B cell (primary cell): ENCODE measurements around the gene FAM20C. TPM values are rescaled to one million over a fixed set of nuclear protein-coding genes. Genes with fewer than 3 reads are reported as not detected.
"Not testable (repeated sequence)": the region's sequence is repeated elsewhere in the genome, so short reads cannot be mapped to it uniquely, and the experiment has no call there.

Experiments
- ATAC-seq: fragments of 200-7000 bp; cut with Tn5 transposase; one replicate; pipeline ENCODE4 v1.10.0; 2021; ENCODE audit warnings: low read depth, mild to moderate bottlenecking, moderate number of reproducible peaks, moderate library complexity
- CTCF ChIA-PET: fragments of 350-600 bp; sonication (Branson Sonifier 250); formaldehyde crosslinking; loops from one replicate; lab custom pipeline; 2021; ENCODE audit warnings: antibody characterized with exemption, inconsistent platforms; lab: Charles Lee
- POLR2A ChIA-PET: fragments of 350-600 bp; sonication (Branson Sonifier 250); formaldehyde crosslinking; loops from one replicate; lab custom pipeline; 2021; ENCODE audit warnings: antibody characterized with exemption; lab: Charles Lee
- DNase-seq: peaks from one replicate; pipeline ENCODE4 v3.0.0; 2013
- H2AFZ ChIP-seq: 2 replicates; pipeline ENCODE4 v1.6.1; 2012; ENCODE audit warnings: mild to moderate bottlenecking, low read depth, low read length; ENCODE audit not compliant: insufficient read depth, poor library complexity, severe bottlenecking
- H3K27ac ChIP-seq, 2 donors: 1 replicate in 1 of 2; 2 replicates in 1 of 2; pipeline ENCODE4 v1.5.1; 2012 to 2013; ENCODE audit warnings: low read length in 2 of 2, mild to moderate bottlenecking in 2 of 2, moderate library complexity in 1 of 2
- H3K27me3 ChIP-seq, 4 experiments: fragments of 200-600 bp in 1 of 4; sonication (generic) in 1 of 4; replicated peaks in 1 of 4; 1 replicate in 2 of 4; 2 replicates in 2 of 4; pipeline versions ENCODE4 v1.6.1 to v1.7.0; 2013 to 2016; ENCODE audit warnings: low read length in 3 of 4, mild to moderate bottlenecking in 2 of 4, mixed read lengths in 1 of 4, moderate library complexity in 1 of 4; ENCODE audit not compliant: insufficient read depth in 4 of 4, control insufficient read depth in 3 of 4; ENCODE audit errors: control extremely low read depth in 1 of 4
- H3K36me3 ChIP-seq, 2 experiments: replicated peaks in 1 of 2; 1 replicate in 1 of 2; 2 replicates in 1 of 2; pipeline versions ENCODE4 v1.6.1 to v1.7.1; 2013; ENCODE audit warnings: low read length in 1 of 2; ENCODE audit not compliant: insufficient read depth in 2 of 2, control insufficient read depth in 1 of 2; ENCODE audit errors: control extremely low read depth in 1 of 2, extremely low read depth in 1 of 2
- H3K4me1 ChIP-seq, 2 donors: fragments of 200-600 bp in 1 of 2; sonication (generic) in 1 of 2; 1 replicate in 1 of 2; 2 replicates in 1 of 2; pipeline versions ENCODE4 v1.5.1 to v1.6.1; 2013 to 2017; ENCODE audit warnings: low read length in 2 of 2; ENCODE audit not compliant: control insufficient read depth in 2 of 2, insufficient read depth in 2 of 2
- H3K4me2 ChIP-seq: replicated peaks from 2 replicates; pipeline ENCODE3; 2012; ENCODE audit warnings: mild to moderate bottlenecking, low read depth, low read length; ENCODE audit not compliant: poor library complexity, severe bottlenecking
- H3K4me3 ChIP-seq, 5 experiments: fragments of 200-600 bp in 1 of 5; sonication (generic) in 1 of 5; 1 replicate in 3 of 5; 2 replicates in 2 of 5; pipeline versions ENCODE4 v1.5.1 to v1.7.0; 2011 to 2016; ENCODE audit warnings: low read length in 4 of 5, mild to moderate bottlenecking in 4 of 5, low read depth in 2 of 5, control low read depth in 1 of 5, moderate library complexity in 1 of 5; ENCODE audit not compliant: insufficient read depth in 1 of 5; ENCODE audit errors: control extremely low read depth in 1 of 5, extremely low read depth in 1 of 5
- H3K79me2 ChIP-seq: fragments of 200-600 bp; sonication (generic); one replicate; pipeline ENCODE4 v1.6.0; 2016; ENCODE audit warnings: low read length; ENCODE audit not compliant: control insufficient read depth, insufficient read depth
- H3K9ac ChIP-seq: fragments of 200-600 bp; sonication (generic); 2 replicates; pipeline ENCODE4 v1.6.1; 2017; ENCODE audit warnings: mild to moderate bottlenecking, low read length, moderate library complexity
- H3K9me3 ChIP-seq, 3 donors: one replicate each; pipeline versions ENCODE4 v1.6.1 to v1.7.1; 2013; ENCODE audit warnings: low read length in 2 of 3; ENCODE audit not compliant: control insufficient read depth in 2 of 3, insufficient read depth in 1 of 3; ENCODE audit errors: control extremely low read depth in 1 of 3
- H4K20me1 ChIP-seq: 2 replicates; pipeline ENCODE4 v1.6.0; 2012; ENCODE audit warnings: mild to moderate bottlenecking, low read length; ENCODE audit not compliant: insufficient read depth, control insufficient read depth, poor library complexity, severe bottlenecking
- H3K27ac Mint-ChIP-seq: one replicate; pipeline ENCODE4 v1.8.0; 2021; ENCODE audit warnings: mixed read lengths
- H3K27me3 Mint-ChIP-seq: one replicate; pipeline ENCODE4 v1.8.0; 2021; ENCODE audit warnings: mixed read lengths
- H3K4me1 Mint-ChIP-seq: one replicate; pipeline ENCODE4 v1.8.0; 2021; ENCODE audit warnings: mixed read lengths
- H3K4me3 Mint-ChIP-seq: one replicate; pipeline ENCODE4 v1.8.0; 2021; ENCODE audit warnings: mixed read lengths
- H3K9me3 Mint-ChIP-seq: one replicate; pipeline ENCODE4 v1.8.0; 2022; ENCODE audit warnings: mixed read lengths; ENCODE audit not compliant: insufficient read depth
- EZH2 ChIP-seq: IDR thresholded peaks from 2 replicates; pipeline ENCODE4 v1.6.1; 2012; ENCODE audit warnings: borderline replicate concordance, low read depth, mild to moderate bottlenecking, moderate library complexity, low read length; ENCODE audit not compliant: insufficient read depth, poor library complexity, severe bottlenecking
- WGBS: methylation state at CpG from one replicate; pipeline ENCODE4 v1.1.5; 2013; ENCODE audit warnings: missing lambda C conversion rate; ENCODE audit not compliant: insufficient coverage; 5-methylcytosine and 5-hydroxymethylcytosine counted together
- intact Hi-C: fragments of 100-400 bp; cut with micrococcal nuclease; formaldehyde crosslinking; loops from one replicate; pipeline ENCODE4 v1.10.0; 2022
- polyA plus RNA-seq: library from polyadenylated mRNA; depleted of rRNA; stranded (reverse); fragments of >200 nt; gene quantifications from 2 replicates; pipeline ENCODE4 v1.2.3, GENCODE V29; 2012
- total RNA-seq, 2 donors: library from RNA; stranded (reverse); fragments of 120-200 nt in 1 of 2; gene quantifications; 1 replicate in 1 of 2; 2 replicates in 1 of 2; pipeline versions ENCODE4 v1.2.3 to v1.2.4, GENCODE V29; 2013 to 2022
- TF ChIP-seq, protein P1 (sequence below): fragments of 200-600 bp; IDR thresholded peaks from one replicate; pipeline ENCODE4 v1.8.0; 2022; ENCODE audit warnings: antibody characterized with exemption, mild to moderate bottlenecking

Gene FAM20C
- total and polyA plus RNA-seq, 2 donors (not counting 1 experiment from before 2014, with no cell fraction given) = 0.54 to 0.81 TPM

DNA sequence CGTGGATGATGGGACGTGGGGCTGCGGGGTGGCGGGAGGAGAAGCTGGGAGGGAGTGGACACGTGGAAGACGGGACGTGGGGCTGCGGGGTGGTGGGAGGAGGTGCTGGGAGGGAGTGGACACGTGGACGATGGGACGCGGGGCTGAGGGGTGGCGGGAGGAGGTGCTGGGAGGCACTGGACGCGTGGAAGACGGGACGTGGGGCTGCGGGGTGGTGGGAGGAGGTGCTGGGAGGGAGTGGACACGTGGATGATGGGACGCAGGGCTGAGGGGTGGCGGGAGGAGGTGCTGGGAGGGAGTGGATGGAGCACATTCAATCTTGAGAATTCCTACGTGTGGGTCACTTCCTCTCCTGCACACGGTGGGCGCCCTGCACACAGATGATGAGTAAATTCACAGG, 104.8 kb downstream of the FAM20C start:
- H3K4me2 ChIP-seq, H3K79me2 ChIP-seq, H3K4me1 Mint-ChIP-seq, H4K20me1 ChIP-seq, H3K27ac ChIP-seq, H3K9ac ChIP-seq, H3K27ac Mint-ChIP-seq, intact Hi-C loops, H3K4me1 ChIP-seq, H3K27me3 Mint-ChIP-seq, POLR2A ChIA-PET, ATAC-seq, H3K27me3 ChIP-seq, DNase-seq, H3K4me3 Mint-ChIP-seq, H3K36me3 ChIP-seq, H2AFZ ChIP-seq, H3K4me3 ChIP-seq, CTCF ChIA-PET, H3K9me3 Mint-ChIP-seq: not testable (repeated sequence)
- peaks cover 0 to 12% (median 0%) of the 10 kb centered on the region in 3 donors for H3K9me3 ChIP-seq
- 84% methylated on average over 17 of the region's 24 CpGs for WGBS

DNA sequence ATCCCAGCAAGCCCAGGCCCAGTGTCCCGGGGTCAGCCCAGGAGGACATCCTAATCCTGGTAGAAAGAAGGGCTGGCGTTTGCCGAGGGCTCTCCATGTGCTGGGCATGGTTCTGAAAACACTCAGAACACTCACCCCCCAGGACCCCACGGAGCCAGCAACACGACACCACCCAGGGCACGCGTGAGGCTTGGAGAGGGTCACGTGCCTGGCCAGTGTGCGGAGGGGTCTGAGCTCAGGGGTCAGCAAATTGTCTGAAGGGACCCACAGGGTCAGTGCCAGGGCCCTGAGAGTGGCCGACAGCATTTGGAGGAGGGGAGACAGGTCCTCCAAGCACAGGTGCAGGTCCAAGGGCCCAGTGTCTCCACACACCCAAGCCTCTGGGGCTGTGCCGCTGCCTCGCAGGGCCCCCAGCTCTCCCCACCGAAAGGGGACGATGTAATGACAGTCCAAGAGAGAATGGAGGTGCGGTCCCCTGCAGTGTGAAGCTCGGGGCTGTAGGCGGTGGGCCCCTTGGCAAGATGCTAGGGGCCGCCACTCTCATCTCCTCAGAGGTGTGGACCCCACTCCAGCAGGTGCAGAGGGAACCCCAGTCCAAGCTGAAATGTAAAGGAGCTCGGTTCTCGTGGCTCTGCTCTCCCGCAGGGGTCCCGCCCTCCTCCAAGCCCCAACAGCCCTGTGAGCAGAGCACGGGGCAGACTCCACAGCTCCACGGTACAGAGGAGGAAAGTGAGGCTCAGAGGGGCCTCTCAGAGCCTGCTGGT, 105.4 kb downstream of the FAM20C start:
- Mint-ChIP-seq H3K4me3 (no peak overlapping the region), H3K4me1 (no peaks in the 10 kb centered on the region)
- CTCF ChIA-PET = no interaction called here

More for the DNA sequence above, 105.4 kb downstream of the FAM20C start:
- Histone ChIP-seq H3K27ac (no peak overlapping the region), H3K36me3 (no peaks in the 10 kb centered on the region), H2AFZ (no peak overlapping the region), H4K20me1 (no peaks in the 10 kb centered on the region), H3K4me1 (no peaks in the 10 kb centered on the region), H3K9ac (no peak overlapping the region), H3K4me3 (no peak overlapping the region), H3K9me3 (peaks cover 0 to 12% (median 0%) of the 10 kb centered on the region in 3 donors), H3K27me3 (peaks cover 0 to 2% (median under 1%) of the 10 kb centered on the region in 4 experiments), H3K4me2 (no peak overlapping the region), H3K79me2 (no peaks in the 10 kb centered on the region)
- TF ChIP-seq, protein P1, sequence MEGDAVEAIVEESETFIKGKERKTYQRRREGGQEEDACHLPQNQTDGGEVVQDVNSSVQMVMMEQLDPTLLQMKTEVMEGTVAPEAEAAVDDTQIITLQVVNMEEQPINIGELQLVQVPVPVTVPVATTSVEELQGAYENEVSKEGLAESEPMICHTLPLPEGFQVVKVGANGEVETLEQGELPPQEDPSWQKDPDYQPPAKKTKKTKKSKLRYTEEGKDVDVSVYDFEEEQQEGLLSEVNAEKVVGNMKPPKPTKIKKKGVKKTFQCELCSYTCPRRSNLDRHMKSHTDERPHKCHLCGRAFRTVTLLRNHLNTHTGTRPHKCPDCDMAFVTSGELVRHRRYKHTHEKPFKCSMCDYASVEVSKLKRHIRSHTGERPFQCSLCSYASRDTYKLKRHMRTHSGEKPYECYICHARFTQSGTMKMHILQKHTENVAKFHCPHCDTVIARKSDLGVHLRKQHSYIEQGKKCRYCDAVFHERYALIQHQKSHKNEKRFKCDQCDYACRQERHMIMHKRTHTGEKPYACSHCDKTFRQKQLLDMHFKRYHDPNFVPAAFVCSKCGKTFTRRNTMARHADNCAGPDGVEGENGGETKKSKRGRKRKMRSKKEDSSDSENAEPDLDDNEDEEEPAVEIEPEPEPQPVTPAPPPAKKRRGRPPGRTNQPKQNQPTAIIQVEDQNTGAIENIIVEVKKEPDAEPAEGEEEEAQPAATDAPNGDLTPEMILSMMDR = no peak
- no peak for TF ChIP-seq EZH2
- 94% methylated on average over 22 of the region's 24 CpGs for WGBS
- H3K27ac Mint-ChIP-seq = no peak overlapping the region
- H3K9me3 Mint-ChIP-seq = peaks cover 2% of the 10 kb centered on the region
- DNase-seq (no peak), ATAC-seq (no peak)
- H3K27me3 Mint-ChIP-seq = peaks cover 5% of the 10 kb centered on the region
- POLR2A ChIA-PET = no interaction called here
- intact Hi-C loops = no loop called here
